Calu3 (cell line): ENCODE data around the gene SSNA1. TPM values are rescaled to one million over a fixed set of nuclear protein-coding genes. Genes with fewer than 3 reads are reported as not detected.

ENCODE experiments used
- BruUV-seq: library from RNA; stranded (reverse); fragments of 400-500 nt; replicated peaks from 2 replicates; lab custom pipeline; 2021; lab: Mats Ljungman, UMichigan
- CTCF ChIA-PET: fragments of 300-600 bp; sonication (Branson Sonifier 250); formaldehyde crosslinking; loops from one replicate; lab custom pipeline; 2022; ENCODE audit warnings: antibody characterized with exemption; lab: Charles Lee
- DNase-seq: peaks from one replicate; pipeline ENCODE4 v3.0.0; 2022
- H3K27ac Mint-ChIP-seq: one replicate; pipeline ENCODE4 v1.8.0; 2022; ENCODE audit warnings: mixed read lengths; ENCODE audit not compliant: unreplicated experiment
- H3K27me3 Mint-ChIP-seq: one replicate; pipeline ENCODE4 v1.8.0; 2022; ENCODE audit warnings: mixed read lengths; ENCODE audit not compliant: unreplicated experiment
- H3K36me3 Mint-ChIP-seq: one replicate; pipeline ENCODE4 v1.8.0; 2022; ENCODE audit warnings: mild to moderate bottlenecking, moderate library complexity, mixed read lengths; ENCODE audit not compliant: insufficient read depth, unreplicated experiment
- H3K4me1 Mint-ChIP-seq: one replicate; pipeline ENCODE4 v1.8.0; 2022; ENCODE audit warnings: mild to moderate bottlenecking, low read depth, mixed read lengths; ENCODE audit not compliant: unreplicated experiment
- H3K4me3 Mint-ChIP-seq: one replicate; pipeline ENCODE4 v1.8.0; 2022; ENCODE audit warnings: mild to moderate bottlenecking, low read depth, moderate library complexity, mixed read lengths; ENCODE audit not compliant: unreplicated experiment
- H3K9me3 Mint-ChIP-seq: one replicate; pipeline ENCODE4 v1.8.0; 2022; ENCODE audit warnings: low read depth, mixed read lengths; ENCODE audit not compliant: unreplicated experiment
- CTCF ChIP-seq: fragments of 200-600 bp; IDR thresholded peaks from one replicate; pipeline ENCODE4 v1.8.0; 2022; ENCODE audit warnings: antibody characterized with exemption; ENCODE audit not compliant: unreplicated experiment
- intact Hi-C: fragments of 100-400 bp; cut with micrococcal nuclease; formaldehyde crosslinking; loops from one replicate; pipeline ENCODE4 v1.10.0; 2022; ENCODE audit not compliant: unreplicated experiment
- total RNA-seq: library from RNA; stranded (reverse); gene quantifications from 2 replicates; pipeline ENCODE4 v1.2.3, GENCODE V29; 2022

Gene SSNA1
- total RNA-seq, 1 experiment from 2014 or later, result 41.9 TPM

GRCh38 chr9:137198902-137199283, 10.4 kb downstream of the SSNA1 start:
- intact Hi-C loops, result no loop called here
- H3K36me3 Mint-ChIP-seq, result peaks cover 39% of the 10 kb centered on the region
- peaks cover 28% of the 10 kb centered on the region for H3K4me1 Mint-ChIP-seq
- TSS peak; percentile 19 for BruUV-seq
- CTCF ChIA-PET, result interaction anchor here (0.6 to 1.4 kb wide), 2 partner anchors 9 to 28 kb away, joined by 3 to 5 read pairs; no protein-coding TSS in a partner anchor
- no peak overlapping the region for H3K27ac Mint-ChIP-seq
- H3K4me3 Mint-ChIP-seq, result peak overlapping the region; percentile 77
- no peaks in the 10 kb centered on the region for H3K27me3 Mint-ChIP-seq
- TF ChIP-seq CTCF, result no peak
- DNase-seq, result no peak
- H3K9me3 Mint-ChIP-seq, result no peaks in the 10 kb centered on the region

- Mint-ChIP-seq H3K9me3 (no peaks in the 10 kb centered on the region), H3K4me1 (peaks cover 28% of the 10 kb centered on the region), H3K36me3 (peaks cover 42% of the 10 kb centered on the region), H3K27ac (peak overlapping the region; percentile 73), H3K4me3 (peak overlapping the region; percentile 77), H3K27me3 (no peaks in the 10 kb centered on the region)
- intact Hi-C loops, result no loop called here
- TF ChIP-seq CTCF, result no peak
- CTCF ChIA-PET, result interaction anchor here (0.6 to 1.4 kb wide), 3 partner anchors 10 to 52 kb away, joined by 3 to 5 read pairs (median 4); no protein-coding TSS in a partner anchor
- DNase-seq, result no peak
- BruUV-seq, result no TSS peak
Measured at GRCh38 chr9:137199411-137200121, 11.1 kb downstream of the SSNA1 start.

GRCh38 chr9:137200311-137201204, 12.1 kb downstream of the SSNA1 start, which contains the start of gene TPRN:
TSS of gene TPRN (minus strand) at chr9:137200741. CDS start at chr9:137200711, 30 bp downstream.
- no peak for TF ChIP-seq CTCF
- intact Hi-C loops, result no loop called here
- peak; percentile 98 for DNase-seq
- Mint-ChIP-seq H3K9me3 (no peaks in the 10 kb centered on the region), H3K4me1 (peaks cover 20% of the 10 kb centered on the region), H3K27me3 (no peaks in the 10 kb centered on the region), H3K36me3 (peaks cover 52% of the 10 kb centered on the region), H3K27ac (peak within 1 kb of the TSS; percentile 73), H3K4me3 (peak within 1 kb of the TSS; percentile 77)
- CTCF ChIA-PET, result interaction anchor here (0.6 to 1.0 kb wide), 2 partner anchors 22 to 104 kb away, joined by 3 to 4 read pairs; no protein-coding TSS in a partner anchor
- BruUV-seq, result no TSS peak

- Mint-ChIP-seq H3K9me3 (no peaks in the 10 kb centered on the region), H3K36me3 (peaks cover 60% of the 10 kb centered on the region), H3K4me1 (peaks cover 19% of the 10 kb centered on the region), H3K27me3 (no peaks in the 10 kb centered on the region), H3K4me3 (peak overlapping the region; percentile 75), H3K27ac (peak overlapping the region; percentile 33)
- no peak for TF ChIP-seq CTCF
- intact Hi-C loops, result no loop called here
- CTCF ChIA-PET, result interaction anchor here (0.6 to 1.0 kb wide), 2 partner anchors 21 to 104 kb away, joined by 3 to 4 read pairs; no protein-coding TSS in a partner anchor
- no TSS peak for BruUV-seq
- DNase-seq, result no peak
Measured at GRCh38 chr9:137201205-137201868, 12.9 kb downstream of the SSNA1 start.
